ENCODE measurements around the gene MUC3A.

MUC3A gene

DNA sequence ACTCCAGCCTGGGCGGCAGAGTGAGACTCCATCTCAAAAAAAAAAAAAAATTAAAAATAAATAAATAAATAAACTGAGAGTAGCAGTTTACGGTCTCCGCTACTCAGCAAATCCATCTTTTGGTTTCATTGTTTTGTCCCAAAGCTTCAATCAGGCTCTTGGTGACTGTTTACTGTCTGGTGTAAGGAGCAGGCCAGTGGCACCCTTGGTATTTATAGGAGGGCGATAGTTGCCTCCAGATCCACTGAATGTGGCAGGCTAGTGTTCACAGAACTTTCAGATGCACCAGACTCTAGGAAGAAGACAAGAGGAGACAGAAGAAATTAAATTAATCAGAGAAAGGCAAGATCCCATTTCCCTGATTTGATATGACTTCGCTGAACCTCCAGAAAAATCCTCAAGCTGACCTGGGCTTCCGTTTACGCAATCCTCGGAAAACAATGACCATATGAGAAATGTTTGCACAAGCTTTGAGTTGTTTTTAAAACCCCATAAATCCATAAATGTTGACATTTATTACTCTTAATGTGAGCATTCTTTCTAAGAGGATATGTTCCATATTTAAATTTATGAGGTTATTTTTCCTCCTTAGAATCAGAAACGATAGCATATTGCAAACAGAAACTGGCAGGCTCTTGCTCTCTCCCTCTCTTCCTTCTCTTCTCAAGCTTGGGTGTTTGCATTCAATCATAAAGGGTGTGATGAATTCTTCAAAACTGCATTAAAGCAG lies 7.1 kb upstream of the MUC3A start:
- no peaks in the 10 kb centered on the region for H3K36me3 ChIP-seq (ENCODE audit: insufficient read depth, low read length)
- H3K9me3 ChIP-seq (ENCODE audit: insufficient read depth, low read length, severe bottlenecking): no peaks in the 10 kb centered on the region
- DNase-seq (no peak), ATAC-seq (ENCODE audit: insufficient read depth, low read depth) (no peak)
- no peak overlapping the region for H3K27ac ChIP-seq (ENCODE audit: low read length)
- no peaks in the 10 kb centered on the region for H3K4me1 ChIP-seq (ENCODE audit: insufficient read depth, low read length)
- H3K27me3 ChIP-seq (ENCODE audit: insufficient read depth, low read length, poor library complexity): no peaks in the 10 kb centered on the region
- H3K79me2 ChIP-seq (ENCODE audit: insufficient read depth, low read length): no peaks in the 10 kb centered on the region
- H3K4me3 ChIP-seq (ENCODE audit: low read depth in 1 of 2, low read length in 2 of 2): no peak overlapping the region
- H4K20me1 ChIP-seq (ENCODE audit: insufficient read depth, low read length): no peaks in the 10 kb centered on the region
- H3K4me2 ChIP-seq (ENCODE audit: insufficient read depth, low read length): no peak overlapping the region
- no peak overlapping the region for H2AFZ ChIP-seq (ENCODE audit: low read depth, low read length)
- H3K9ac ChIP-seq (ENCODE audit: low read depth, low read length): no peak overlapping the region
- TF ChIP-seq CTCF (IDR thresholded peaks at IDR 0.05; ENCODE audit: borderline replicate concordance, extremely low read depth, low read length, poor library complexity, severe bottlenecking) (no peak), EZH2 (IDR thresholded peaks at IDR 0.05; ENCODE audit: borderline replicate concordance, low read depth, low read length, severe bottlenecking) (no peak)

DNA sequence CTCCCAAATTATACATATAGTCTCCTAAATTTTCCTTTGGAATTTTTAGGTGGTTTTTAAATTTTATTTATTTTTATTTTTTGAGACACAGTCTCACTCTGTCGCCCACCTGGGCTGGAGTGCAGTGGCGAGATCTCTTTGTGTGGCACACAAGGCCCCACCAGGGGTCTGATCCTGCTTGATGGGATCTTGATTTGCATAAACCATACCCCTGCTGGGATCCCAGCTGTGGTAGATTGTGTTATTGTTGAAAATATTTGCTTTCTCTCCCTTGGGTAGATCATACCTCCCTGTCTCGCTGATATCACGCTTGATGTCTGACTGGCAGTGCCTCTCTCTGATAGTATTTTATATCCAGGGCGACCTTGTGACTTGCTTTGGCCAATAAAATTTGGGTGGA lies 5.6 kb upstream of the MUC3A start:
- H3K4me2 ChIP-seq (ENCODE audit: insufficient read depth, low read length): no peak overlapping the region
- ATAC-seq (ENCODE audit: insufficient read depth, low read depth) (no peak), DNase-seq (no peak)
- H2AFZ ChIP-seq (ENCODE audit: low read depth, low read length): no peak overlapping the region
- no peaks in the 10 kb centered on the region for H3K27me3 ChIP-seq (ENCODE audit: insufficient read depth, low read length, poor library complexity)
- H3K4me3 ChIP-seq (ENCODE audit: low read depth in 1 of 2, low read length in 2 of 2): no peak overlapping the region
- H4K20me1 ChIP-seq (ENCODE audit: insufficient read depth, low read length): no peaks in the 10 kb centered on the region
- H3K79me2 ChIP-seq (ENCODE audit: insufficient read depth, low read length): no peaks in the 10 kb centered on the region
- H3K27ac ChIP-seq (ENCODE audit: low read length): no peak overlapping the region
- no peaks in the 10 kb centered on the region for H3K9me3 ChIP-seq (ENCODE audit: insufficient read depth, low read length, severe bottlenecking)
- no peaks in the 10 kb centered on the region for H3K4me1 ChIP-seq (ENCODE audit: insufficient read depth, low read length)
- no peaks in the 10 kb centered on the region for H3K36me3 ChIP-seq (ENCODE audit: insufficient read depth, low read length)
- TF ChIP-seq EZH2 (IDR thresholded peaks at IDR 0.05; ENCODE audit: borderline replicate concordance, low read depth, low read length, severe bottlenecking): no peak
- no peak for TF ChIP-seq CTCF (IDR thresholded peaks at IDR 0.05; ENCODE audit: borderline replicate concordance, extremely low read depth, low read length, poor library complexity, severe bottlenecking)
- H3K9ac ChIP-seq (ENCODE audit: low read depth, low read length): no peak overlapping the region

DNA sequence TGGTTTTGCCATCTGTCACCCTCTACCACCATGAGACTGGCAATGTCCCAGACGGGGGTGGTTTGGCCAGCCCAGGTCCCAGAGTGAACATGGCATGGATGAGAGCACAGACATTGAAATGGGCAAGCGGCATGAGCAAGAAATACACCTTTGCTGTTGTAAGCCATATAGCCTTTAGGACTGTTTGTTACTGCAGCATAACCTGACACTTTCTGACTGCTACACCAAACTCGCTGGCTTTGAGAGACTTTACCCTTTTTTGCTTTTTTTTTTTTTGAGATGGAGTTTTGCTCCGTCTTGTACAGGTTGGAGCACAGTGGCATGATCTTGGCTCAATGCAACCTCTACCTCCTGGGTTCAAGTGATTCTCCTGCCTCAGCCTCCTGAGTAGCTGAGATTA lies 5.2 kb upstream of the MUC3A start:
- DNase-seq: no peak
- Histone ChIP-seq H3K4me1 (ENCODE audit: insufficient read depth, low read length) (no peaks in the 10 kb centered on the region), H4K20me1 (ENCODE audit: insufficient read depth, low read length) (no peaks in the 10 kb centered on the region), H3K27me3 (ENCODE audit: insufficient read depth, low read length, poor library complexity) (no peaks in the 10 kb centered on the region), H3K9me3 (ENCODE audit: insufficient read depth, low read length, severe bottlenecking) (no peaks in the 10 kb centered on the region), H3K36me3 (ENCODE audit: insufficient read depth, low read length) (no peaks in the 10 kb centered on the region), H3K9ac (ENCODE audit: low read depth, low read length) (no peak overlapping the region), H3K4me3 (ENCODE audit: low read depth in 1 of 2, low read length in 2 of 2) (no peak overlapping the region), H2AFZ (ENCODE audit: low read depth, low read length) (no peak overlapping the region), H3K27ac (ENCODE audit: low read length) (no peak overlapping the region), H3K4me2 (ENCODE audit: insufficient read depth, low read length) (no peak overlapping the region), H3K79me2 (ENCODE audit: insufficient read depth, low read length) (no peaks in the 10 kb centered on the region)
- no peak for ATAC-seq (ENCODE audit: insufficient read depth, low read depth)
- TF ChIP-seq EZH2 (IDR thresholded peaks at IDR 0.05; ENCODE audit: borderline replicate concordance, low read depth, low read length, severe bottlenecking) (no peak), CTCF (IDR thresholded peaks at IDR 0.05; ENCODE audit: borderline replicate concordance, extremely low read depth, low read length, poor library complexity, severe bottlenecking) (no peak)

All from DND-41 (cell line).